NOMO-1 treated with DMSO at 0.1 percent for 48 hours (cell line): ENCODE measurements around the gene ADAT1.
"Not testable (repeated sequence)": the region's sequence is repeated elsewhere in the genome, so short reads cannot be mapped to it uniquely, and the experiment has no call there.

Source experiments
- DNase-seq: peaks from one replicate; lab custom pipeline; 2025; ENCODE audit not compliant: unreplicated experiment; lab: John Stamatoyannopoulos, UW

ADAT1 gene

DNA sequence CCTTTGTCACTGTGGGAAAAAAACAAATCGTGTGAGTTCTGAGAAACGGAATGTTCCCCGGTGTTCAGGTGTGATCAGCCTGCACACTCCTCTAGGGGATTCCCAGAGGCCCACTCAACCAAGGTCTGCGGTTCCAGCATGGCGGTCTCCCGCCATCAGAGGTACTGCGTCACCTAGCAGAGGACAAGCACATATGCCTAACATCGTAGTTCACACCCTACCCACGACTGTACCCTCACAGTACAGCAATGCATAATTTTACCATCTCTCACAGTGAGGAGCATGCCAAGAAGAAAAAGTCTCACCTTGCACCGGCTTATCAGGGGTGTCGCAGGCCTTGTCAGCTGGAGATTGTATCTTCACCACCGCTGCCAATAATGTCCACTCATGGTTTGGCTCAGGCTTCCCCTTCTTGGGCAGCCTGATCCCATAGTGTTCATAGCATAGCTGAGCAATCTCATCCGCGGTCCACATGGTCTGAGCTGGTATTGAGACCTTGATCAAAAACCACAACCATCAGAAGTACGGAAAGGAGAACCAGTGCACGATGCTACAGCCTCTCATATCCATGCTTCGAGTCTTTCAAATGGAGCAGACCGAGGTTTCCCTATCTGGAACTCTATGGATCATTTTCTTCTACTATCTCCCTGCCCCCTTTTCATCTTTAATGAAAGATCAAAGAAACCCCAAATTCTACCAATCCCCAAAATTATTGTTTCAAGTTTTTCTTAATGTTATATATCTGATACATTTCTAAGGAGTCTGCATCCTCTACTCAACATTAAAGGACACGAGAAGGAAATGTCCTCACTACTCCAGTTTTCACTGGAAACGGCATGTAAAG is 2.5 kb downstream of the ADAT1 start:
- no peak for DNase-seq

DNA sequence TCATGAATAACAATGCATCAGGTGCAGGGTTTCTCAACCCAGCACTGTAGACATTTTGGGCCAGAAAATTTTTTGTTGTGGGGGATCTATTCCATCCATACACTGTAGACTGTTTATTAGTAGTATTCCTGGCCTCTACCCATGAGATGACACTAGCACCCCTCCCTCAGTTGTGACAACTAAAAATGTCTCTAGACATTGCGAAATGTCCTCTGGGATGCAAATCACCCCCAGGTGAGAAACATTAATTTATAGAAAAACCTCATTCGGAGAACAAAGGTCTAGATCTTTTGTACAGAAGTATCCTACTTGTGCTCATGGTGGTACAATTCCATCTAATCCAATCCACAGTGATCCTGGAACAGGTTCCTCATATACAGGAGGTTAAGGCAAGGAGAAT is 4.3 kb downstream of the ADAT1 start:
- DNase-seq: no peak

DNA sequence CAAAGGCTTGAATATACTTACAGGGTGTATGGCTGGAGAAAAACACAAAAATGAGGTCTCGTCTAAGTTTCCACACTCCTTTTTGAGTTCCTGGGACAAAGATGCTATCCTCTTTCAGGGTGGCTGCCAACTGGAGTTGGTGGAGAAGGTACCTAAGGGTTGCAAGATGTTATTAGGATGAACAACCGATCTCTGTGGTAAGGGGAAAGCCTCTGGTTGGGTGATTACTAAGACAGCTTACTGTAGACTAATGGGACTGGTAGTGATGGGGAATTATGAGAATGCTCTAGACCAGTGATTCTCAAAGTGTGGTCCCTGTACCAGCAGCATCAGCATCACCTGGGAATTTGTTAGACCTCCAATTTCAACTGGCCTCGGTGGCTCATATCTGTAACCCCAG is 6.0 kb downstream of the ADAT1 start:
- DNase-seq: no peak

DNA sequence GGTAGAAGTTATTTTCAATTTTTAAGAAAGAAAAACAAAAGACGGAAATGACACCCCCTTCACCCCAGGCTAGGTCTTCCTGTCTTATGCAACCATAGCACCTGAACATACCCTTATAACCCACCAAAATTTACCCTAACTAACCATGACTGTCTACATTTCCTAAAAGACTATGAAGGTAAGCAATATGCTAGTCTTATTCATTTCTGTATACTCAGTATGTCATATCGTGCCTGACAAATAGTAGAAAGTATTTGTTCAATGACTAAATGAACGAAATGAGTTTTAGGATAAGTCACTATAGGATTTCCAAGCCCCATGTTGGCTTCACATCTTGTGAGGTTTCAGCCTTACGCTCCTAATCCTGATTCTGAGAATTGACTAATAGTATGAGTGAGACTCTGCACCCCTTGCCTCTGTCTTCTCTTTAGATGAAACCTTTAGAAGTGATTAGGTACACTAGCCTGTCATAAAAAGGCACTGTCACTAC is 6.5 kb downstream of the ADAT1 start:
- no peak for DNase-seq

DNA sequence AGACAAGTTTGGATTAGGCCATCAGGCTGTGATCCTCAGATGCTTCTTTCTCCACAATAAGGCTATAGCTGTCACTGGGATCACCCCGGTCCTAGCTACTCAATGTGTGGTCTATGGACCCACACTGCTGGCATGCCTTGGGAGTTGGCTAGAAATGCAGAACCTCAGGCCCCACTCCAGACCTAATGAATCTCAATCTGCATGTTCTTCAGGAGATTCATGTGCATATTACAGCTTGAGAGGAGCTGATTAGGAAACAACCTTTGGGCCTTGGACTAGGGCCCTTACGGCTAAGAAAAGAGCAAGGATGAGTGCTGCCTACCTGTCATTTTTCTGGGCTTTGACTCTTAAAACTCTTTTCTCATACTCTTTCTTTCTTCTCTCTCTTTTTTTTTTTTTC is 7.5 kb downstream of the ADAT1 start:
- no peak for DNase-seq

DNA sequence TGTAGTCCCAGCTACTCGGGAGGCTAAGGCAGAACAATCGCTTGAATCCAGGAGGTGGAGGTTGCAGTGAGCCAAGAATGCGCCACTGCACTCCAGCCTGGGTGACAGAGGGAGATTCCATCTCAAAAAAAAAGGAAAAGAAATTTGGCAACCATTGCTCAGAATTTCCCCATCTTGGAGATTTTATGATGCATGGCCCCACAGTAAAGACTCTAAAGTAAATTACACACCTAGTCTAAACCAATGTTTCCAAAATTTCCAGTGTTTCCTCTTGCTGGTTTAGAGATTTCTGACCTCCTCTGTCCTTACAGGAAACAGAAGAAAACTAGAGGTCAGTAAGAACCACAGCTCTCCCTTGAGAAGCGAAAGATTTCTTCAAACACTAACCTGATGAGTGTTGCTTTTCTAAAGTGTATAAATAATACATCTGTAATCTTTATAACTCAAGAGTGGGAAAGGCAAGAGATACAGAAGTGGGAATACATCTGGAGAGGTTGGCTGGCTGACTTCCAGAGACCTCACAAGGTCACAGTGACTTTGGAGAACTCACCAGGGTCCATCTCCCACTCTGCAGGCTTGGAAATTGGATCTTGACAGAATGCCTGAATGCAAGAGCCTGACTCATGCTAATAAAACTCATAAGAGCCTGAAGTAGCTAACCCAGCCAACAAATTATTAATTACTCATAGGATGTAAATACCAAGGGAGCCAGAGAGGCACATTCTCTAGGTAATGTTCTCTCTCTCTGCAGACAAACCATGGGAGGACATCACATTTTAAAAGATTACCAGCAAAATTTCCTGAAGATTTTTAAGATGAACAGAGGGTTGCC is 8.8 kb downstream of the ADAT1 start:
- DNase-seq: no peak

DNA sequence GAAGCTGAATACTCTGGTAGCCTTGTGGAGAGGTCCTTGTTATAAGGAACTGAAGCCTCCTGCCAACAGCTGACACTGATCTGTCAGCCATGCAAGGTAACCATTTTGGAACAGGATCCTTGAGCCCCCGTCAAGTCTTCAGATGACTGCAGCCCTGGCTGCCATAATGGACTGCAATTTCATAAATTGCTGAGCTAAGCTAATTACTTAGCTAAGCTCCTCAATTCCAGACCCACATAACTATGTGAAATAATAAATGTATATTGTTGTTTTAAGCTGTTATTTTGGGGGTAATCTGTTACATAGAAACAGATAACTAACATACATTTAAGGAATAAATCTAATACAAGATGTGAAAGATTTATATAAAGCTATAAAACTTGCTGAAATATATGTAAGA is 16.6 kb downstream of the ADAT1 start:
- DNase-seq: no peak

DNA sequence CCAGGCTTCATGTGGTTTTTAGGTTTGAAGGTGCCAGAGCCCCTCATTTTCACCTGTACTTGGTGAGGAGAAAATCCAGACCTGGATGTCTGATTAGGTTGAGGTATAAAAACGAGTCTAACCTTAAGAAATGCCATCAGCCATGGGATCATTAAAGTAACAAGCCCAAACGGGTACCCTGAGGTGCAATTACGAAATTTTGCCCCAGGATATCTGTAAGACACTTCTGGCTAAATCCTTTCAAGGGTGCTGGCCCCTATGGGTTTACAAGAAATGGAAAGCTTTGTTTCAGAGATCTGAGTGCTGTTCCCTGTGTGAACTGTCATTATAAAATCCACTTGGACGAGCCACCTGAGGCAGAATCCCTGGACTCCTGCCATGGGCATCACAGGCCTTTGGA is 19.8 kb downstream of the ADAT1 start:
- no peak for DNase-seq

DNA sequence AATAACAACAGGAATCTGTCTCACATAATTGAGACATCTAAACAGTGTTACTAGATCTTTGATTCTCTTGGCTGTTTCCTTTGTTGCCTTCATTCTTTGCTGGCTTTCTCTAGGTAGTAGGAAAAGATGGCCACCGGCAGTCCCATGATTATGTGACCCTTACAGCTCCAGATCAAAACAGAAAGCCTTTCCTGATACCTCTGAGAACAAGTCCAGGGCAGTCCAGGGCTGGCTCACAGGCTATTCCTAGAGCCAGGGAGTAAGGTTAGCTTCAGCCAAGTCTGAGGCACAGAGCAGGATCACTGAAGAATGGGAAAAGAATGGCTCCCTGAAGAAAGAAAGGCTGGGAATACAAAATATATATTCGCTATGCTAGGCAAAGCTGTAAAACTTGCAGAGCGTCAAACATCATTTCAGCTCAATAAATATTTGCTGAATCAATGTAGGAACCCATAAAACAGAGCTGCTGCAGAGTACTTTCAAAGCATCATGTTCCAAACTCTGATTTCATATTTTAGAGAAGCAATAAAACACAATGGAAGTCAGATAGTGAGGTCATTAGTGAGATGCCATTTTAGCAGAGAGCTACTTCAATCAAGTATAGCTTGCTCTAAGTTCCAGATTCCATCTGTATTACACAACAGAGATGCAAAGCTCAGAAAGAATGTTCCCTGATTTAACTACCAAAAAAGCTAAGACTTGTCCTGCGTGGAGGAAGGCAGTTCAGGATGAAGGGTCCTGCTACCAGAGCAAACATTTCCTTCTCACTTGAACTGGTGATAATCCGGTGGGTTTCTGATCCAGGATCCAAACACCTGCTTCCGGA is 23.4 kb downstream of the ADAT1 start:
- no peak for DNase-seq

DNA sequence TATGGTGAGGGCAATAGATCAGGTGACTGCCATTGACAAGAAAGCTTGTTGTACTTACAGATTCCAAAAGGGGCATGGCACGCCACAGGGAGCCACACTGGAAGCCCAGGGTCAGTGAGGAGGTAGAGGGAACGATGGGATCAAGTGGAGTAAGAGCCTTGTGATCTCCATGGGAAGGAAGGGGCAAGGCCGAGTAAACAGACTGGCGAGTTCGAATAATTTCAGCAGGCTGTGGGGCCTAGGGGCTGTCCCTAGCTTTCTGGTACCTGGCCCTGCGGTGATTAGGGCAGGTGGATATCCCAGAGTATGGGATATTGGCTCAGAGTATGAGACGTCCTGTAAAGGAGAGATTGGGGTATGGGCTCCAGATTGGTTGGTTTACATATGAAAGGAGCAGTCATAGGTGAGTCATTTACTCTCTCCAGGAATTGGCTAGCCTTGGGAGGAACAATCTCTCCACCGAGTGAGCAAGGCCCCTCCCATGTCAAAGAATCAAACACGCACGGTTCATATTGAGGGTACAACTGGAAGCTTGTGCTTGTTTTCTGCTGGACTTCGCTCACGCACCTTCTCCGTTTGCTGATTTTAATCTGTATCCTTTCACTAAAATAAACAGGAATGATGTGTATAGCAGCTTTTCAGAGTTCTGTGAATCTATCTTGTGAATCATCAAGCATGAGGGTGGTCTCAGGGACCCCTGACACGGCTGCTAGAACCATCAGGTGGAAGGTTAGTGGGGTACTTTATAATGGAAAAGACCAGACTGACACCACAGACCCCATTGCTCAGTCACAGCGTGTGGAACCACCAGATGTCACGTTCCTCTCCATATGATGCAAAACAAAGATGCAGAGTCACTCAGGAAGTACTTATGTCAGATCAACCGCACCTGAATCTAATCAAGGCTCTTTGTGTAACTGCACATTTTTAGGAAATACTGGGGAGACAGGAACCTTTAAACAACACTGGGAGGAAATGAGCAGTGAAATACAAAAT is 29.0 kb downstream of the ADAT1 start:
- peak; percentile 86 for DNase-seq

DNA sequence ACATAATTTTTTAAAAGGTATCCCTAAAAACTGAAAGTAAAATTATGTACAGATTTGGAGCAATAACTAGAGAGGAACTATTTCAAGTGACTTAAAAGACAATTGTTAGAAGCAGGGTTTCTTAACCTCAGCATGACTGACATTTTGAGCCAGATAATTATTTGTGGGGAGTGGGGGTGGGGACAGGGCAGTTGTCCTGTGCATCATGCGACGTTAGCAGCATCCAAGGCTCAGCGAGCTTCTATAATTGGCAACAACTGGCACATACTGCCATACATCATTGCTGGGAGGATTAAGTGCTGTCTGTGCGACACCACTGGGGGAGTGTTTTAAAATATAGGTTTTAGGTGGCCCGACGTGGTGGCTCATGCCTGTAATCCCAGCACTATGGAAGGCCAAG is 29.8 kb downstream of the ADAT1 start:
- DNase-seq: peak; percentile 71

DNA sequence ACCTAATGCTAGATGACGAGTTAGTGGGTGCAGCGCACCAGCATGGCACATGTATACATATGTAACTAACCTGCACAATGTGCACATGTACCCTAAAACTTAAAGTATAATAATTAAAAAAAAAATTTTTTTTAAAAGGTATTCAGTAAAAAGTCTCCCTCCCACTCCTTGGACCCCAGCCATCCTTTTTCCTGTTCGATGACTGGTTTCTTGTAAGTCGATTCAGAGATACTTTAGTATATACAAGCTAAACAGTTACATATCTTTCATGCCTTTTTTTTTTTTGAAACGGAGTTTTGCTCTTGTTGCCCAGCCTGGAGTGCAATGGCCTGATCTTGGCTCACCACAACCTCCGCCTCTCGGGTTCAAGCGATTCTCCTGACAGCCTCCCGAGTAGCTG is 31.2 kb downstream of the ADAT1 start:
- not testable (repeated sequence) for DNase-seq

DNA sequence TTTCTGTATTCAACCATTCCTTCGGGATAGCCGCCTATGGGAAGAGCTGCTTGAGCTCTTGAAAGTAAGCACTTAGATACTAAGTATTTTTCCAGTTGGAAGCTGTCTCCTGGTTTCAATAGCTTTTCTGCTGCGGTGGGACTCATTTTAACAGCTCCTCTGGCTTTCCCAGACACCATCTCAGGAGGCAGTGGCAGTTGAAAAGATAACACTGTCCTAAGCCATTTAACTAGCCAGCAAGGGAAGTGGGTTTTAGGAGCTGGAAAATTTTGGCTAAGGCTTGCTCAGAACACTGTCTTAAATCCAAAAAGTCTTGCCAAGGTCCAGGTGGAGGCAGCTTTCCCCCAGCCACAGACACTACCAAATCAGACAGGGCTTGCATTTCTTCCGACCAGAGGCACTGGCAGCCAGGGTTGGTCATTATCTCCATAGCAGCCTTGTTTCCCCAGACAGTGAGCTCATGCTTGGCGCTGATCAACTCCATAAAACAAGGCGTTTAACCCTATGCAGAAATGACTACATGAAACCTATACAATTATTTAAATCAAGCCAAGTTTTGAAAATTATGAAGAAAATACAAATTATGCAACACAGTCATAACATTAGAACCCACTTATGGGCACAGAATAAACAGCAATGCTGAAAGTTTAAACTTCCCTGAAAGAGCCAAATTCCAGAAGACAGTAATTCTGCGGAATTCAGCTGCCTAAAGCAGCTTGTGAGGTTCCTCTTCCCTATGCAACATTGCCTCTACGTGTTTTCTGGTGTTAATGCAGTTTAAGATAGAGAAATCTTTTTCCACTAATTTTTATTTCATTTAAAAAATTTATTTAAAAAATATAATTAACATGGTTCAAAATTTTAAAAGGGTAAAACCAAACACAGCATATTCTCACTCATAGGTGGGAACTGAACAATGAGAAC is 31.9 kb downstream of the ADAT1 start:
- no peak for DNase-seq

DNA sequence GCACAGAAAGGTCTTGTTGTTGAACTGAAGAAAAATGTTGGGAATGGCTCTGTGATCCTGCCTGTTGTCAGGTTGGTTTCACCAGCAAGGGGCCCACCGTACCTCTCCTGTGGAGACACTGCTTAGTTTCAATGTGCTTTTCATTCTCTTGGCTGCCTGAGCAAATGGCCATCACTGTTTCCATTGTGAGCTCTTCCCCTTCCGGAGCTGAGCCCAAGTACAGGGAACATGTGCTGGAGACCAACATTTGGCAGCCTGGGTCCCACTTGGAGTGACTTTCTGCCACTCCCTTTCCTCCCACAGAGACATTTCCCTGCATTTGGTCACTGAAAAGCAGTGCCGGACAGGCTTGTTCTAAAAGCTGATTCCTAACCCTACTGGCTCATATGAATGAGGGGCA is 33.8 kb downstream of the ADAT1 start:
- no peak for DNase-seq

DNA sequence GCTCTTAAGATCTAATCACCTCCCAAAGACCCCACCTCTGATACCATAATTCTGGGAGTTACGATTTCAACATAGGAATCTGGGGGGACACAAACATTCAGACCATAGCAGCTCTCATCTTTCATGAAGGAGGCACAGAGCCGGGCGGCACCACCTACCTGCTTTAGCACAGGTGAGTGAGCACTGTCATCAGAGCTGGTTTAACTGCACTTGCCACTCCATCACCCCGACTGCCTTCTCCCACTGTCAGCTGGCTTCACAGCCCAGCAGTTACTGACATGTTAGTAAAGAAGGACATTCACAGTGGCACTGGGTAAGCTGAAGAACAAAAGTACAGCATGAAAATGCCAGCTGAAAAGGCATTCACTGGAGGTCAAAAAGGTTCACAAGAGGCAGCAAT is 34.4 kb downstream of the ADAT1 start:
- no peak for DNase-seq

DNA sequence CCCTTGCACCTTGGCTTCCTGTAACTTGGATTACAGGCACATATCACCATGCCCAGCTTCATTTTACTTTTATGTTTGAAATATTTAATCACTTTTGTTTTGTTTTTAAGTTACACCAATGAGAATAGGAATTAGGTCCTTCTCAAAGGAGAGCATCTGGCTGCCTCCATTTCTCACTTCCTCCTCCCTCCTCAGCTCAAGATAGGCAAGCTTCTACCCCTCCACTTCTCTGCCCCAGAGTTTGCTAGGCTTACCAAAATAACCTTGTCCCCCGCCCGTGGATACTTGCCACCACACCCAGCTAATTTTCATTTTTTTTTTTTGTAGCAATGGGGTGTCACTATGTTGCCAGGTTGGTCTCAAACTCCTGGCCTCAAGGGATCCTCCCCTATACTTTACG is 39.0 kb downstream of the ADAT1 start:
- peak; percentile 9 for DNase-seq

DNA sequence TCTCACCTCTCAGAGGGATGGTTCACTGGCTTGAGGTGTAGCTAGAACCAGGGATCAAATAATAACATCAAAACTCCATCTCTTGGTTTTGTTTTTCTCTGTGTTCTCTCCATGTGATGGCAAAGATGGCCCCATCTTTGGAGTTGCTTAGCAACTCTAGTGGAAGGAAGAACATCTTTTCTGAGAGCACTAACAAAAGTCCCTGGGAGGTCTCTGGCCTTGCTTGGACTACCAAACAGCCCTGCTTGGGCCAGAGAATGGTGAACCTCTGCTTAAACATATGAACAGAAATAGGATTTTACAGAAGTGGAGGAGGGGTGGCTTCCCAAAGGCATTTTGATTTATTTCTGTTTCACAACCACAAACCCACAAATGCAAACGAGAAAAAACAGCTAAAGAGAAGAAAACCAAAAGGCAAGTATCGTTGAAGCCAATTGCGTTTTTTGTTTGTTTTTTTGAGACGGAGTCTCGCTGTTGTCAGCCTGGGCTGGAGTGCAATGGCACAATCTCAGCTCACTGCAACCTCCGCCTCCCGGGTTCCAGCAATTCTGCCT is 43.7 kb downstream of the ADAT1 start:
- peak; percentile 72 for DNase-seq

DNA sequence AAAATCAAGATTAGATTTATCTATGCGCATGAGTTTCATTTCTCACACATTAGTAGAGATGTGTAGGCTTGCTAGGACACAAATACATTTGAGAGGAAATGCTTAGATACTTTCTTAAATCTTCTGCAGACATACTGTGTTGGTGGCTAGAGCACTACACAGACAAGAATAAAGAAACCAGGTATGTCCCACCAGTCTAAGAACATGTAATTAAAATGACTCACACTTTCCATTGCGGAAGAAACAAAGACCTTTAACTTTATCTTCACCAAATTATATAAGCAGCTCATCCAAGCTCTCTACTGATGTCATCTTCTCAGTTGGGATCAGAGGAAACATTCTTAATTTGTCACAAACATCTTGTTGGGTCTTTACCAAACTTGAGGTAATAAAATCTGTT is 44.4 kb downstream of the ADAT1 start:
- peak; percentile 27 for DNase-seq

DNA sequence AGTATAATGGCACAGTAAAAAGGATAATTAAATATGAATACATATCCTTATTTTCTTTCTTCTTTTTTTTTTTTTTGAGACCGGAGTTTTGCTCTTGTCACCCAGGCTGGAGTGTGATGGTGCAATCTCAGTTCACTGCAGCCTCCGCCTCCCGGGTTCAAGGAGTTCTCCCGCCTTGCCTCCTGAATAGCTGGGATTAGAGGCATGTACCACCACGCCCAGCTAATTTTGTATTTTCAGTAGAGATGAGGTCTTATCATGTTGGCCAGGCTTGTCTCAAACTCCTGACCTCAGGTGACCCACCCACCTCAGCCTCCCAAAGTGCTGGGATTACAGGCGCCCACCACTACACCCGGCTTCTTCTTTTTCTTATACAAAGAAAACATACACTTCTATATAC is 44.9 kb downstream of the ADAT1 start:
- no peak for DNase-seq
